Activated CD8-positive, alpha-beta memory T cell treated with anti-CD3 and anti-CD28 coated beads for 36 hours (primary cell): ENCODE measurements around the gene GATA6. TPM values are rescaled to one million over a fixed set of nuclear protein-coding genes. Genes with fewer than 3 reads are reported as not detected.
"Not testable (repeated sequence)": the region's sequence is repeated elsewhere in the genome, so short reads cannot be mapped to it uniquely, and the experiment has no call there.

Experiments used
- CTCF ChIA-PET: fragments of 350-600 bp; sonication (Branson Sonifier 250); formaldehyde crosslinking; loops from one replicate; lab custom pipeline; 2021; ENCODE audit warnings: antibody characterized with exemption; lab: Charles Lee
- POLR2A ChIA-PET: fragments of 350-600 bp; sonication (Branson Sonifier 250); formaldehyde crosslinking; loops from one replicate; lab custom pipeline; 2021; ENCODE audit warnings: antibody characterized with exemption; lab: Charles Lee
- total RNA-seq, 2 experiments: library from RNA; stranded (reverse); gene quantifications; one replicate each; pipeline ENCODE4 v1.2.3, GENCODE V29; 2021

Gene GATA6
- total RNA-seq, 2 experiments from 2014 or later, result not detected

DNA sequence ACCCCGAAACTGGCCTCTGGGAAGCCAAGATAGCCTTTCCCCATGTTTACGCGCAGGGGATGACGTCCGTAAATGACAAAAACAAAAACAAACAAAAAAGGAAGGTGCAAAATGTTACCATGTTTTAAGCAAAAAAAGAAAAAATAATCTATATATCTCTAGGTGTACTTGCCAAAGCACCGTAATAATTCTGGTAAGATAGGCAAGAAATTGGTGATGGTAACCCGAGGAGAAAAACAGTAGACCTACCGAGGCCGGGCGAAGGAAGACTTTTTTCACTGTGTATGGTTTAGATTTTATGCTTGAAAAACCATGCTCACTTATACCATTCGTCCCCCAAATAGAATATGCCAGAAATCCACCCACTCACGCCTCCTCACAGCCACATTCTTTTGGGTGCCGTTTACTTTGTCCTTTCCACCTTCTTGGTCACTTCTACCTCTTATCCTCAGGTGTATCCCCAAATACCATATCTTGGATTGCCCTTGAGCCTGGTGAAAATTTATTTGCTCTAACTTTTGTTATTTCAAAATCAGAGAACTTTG, 8.0 kb downstream of the GATA6 start:
- POLR2A ChIA-PET, result no interaction called here
- CTCF ChIA-PET, result no interaction called here

DNA sequence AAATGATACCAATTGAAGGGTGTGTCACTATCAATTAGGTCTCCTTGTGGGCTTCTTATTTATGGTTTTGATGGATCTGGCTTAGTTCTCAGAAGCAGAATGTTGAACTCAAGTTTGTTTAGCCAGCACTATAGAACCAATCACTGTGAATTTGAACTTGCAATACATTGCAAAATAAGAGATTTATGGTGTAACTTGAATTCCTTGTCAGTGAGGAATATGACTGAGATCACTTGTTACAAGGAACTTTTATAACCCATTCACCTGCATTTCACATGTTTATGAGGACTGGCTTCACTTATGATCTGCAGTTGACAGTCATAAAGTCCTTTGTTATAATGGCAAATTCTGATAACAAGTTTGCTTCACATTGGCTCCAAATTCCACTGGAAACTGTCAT, 9.8 kb downstream of the GATA6 start:
- ChIA-PET POLR2A (no interaction called here), CTCF (no interaction called here)

DNA sequence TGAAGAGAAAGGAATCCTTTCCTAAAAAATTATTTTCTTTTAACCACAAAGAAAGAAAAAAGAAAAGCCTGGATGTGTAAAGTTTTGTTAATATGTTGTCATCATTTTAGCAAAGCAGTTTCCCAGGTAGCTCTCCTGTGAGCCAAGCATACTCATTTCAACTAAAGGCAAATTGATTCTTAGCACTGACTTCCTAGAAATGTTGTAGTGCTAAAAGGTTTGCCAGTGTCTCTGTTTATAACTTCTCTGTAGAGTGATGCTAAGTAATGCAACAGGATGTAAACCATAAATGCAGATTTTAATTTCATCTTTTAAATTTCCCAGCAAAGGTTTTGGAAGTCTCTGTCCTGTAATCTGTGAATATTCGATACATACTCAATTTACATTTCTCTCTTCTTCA, 10.2 kb downstream of the GATA6 start:
- ChIA-PET CTCF (no interaction called here), POLR2A (no interaction called here)

DNA sequence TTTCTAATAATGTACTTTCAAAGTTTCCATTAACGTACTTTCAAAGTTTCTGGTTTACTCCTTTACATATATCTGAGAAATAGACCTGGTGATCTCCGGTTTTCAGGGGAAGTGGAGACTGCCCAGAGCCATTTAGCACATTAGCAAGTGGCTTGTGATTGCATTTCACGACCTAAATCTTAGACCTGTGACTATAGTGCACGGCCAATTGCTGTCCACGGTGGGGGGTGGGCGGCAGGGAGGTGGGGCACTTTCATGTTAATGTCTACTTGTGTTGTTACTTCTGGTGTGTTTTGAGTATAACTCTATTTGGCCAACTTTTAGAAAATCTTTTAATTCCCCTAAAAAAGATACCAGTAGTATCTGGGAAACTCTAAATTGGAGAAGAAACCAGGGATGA, 11.3 kb downstream of the GATA6 start:
- CTCF ChIA-PET, result no interaction called here

DNA sequence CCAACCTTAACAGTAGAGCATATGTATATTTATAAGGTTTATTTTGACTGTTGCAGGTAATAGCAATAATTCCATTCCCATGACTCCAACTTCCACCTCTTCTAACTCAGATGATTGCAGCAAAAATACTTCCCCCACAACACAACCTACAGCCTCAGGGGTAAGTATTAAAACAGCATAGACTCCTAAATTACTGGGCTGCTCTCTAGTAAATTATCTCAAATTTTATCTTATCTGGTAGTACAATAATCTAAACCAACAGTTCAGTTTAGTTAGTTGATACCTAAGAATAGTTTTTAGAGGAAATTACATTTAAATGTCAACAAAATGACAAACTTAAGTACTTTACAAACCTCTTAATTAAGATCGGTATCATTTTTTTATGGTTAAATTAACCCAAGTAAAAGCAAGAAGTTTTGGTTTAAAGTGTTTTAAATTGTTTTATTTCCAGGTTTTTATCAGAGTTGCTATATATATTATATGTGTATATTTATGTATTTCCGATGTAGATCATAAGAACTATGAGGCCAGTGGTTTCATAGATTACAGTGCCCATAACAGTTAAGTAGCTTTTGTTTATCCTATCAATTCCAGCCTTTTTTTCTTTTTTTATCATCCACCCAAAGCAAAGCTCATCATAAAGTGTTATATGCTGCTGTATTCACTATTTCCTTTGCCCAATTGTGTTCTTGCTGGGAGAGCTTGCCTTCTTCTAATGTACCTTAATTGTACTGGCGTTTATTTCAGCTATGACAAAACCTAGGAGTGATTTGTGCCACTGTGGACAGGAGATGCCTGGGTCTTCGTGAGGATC, 13.7 kb downstream of the GATA6 start:
- ChIA-PET CTCF (no interaction called here), POLR2A (no interaction called here)

More for the DNA sequence above, 11.3 kb downstream of the GATA6 start:
- POLR2A ChIA-PET, result no interaction called here

DNA sequence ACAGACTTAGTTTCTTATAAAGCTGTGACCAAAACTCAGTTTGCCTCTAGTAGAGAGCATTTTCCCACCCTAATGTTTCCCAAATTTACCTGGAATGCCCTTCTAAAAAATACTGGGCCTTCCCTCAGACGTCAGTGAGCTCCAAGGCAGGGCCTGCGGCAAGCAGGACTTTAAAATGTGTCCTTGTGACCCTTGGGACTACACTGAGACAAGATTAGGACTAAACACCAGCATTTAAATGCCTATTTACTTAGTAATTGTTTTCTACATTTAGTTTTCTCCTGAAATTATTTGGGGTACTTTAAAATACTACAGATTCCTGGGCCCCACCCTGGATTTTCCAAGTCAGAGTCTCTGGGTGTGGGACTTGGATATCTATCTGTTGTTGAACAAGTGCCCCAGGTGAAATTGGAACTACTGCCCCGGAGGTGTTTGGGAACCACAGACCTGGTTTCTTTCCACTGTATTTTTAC, 14.3 kb downstream of the GATA6 start:
- ChIA-PET POLR2A (no interaction called here), CTCF (no interaction called here)

DNA sequence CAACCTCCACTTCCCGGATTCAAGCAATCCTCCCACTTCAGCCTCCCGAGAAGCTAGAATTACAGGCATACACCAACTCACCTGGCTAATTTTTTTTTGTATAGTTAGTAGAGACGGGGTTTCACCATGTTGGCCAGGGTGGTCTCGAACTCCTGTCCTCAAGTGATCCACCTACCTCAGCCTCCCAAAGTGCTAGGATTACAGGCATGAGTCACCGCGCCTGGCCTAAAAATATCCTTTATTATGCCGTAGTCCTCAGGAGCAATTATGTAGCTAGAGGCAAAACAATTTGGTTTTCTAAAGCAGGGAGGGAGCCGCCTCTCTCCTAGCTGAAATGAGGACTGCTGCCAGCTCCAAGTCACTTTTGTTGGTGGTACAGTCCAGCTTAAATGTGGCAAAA, 15.2 kb downstream of the GATA6 start:
- CTCF ChIA-PET, POLR2A ChIA-PET: not testable (repeated sequence)

DNA sequence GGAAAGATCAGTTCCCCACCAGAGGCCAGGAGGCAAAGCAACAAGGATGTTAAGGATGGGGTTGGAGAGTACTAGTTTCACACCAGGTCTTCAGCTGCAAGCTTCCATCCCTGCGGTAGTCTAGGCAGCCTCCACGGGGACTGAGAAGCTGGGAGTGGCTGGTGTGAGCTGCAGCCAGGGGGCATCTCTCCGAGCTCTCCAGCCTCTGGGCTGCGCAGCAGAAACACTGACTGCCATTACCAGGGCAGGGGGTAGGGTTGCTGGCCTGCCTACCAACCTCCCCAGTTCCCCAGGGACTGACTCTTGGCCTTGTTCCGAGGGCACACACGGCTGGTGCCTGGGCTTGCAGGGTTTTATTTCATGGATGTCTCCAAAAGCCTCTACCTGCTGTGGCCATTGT, 15.9 kb downstream of the GATA6 start:
- POLR2A ChIA-PET, result no interaction called here

DNA sequence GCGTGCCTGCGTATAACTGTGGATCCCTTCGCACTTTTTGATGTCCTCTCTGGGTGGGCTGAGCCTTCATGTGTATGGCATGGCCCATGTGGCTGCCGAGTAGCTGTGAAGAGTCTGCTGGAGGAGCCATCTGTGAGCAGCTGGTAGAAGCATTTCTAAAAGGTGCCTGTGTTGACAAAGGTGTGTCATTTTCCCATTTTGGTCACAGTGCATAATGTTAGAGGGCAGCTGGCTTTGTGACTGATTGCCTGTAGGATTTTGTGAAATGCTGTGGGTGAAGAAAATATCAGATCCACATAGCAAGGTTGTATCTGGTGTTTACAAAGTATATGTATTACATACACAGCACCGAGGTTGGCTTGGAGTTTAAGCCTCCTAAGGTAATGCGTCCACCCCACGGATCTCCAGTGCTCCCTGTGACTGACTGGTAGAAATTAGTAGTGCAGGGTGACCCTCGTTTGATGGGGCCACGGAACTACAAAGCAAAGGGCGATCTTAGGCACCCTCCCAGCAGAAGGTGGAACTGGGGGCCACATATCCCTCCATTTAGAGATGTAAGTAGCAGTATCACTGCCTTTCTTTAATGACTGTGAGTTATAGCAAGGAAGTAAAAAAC, 16.5 kb downstream of the GATA6 start:
- ChIA-PET POLR2A (no interaction called here), CTCF (no interaction called here)

More for the DNA sequence above, 15.9 kb downstream of the GATA6 start:
- CTCF ChIA-PET, result no interaction called here

DNA sequence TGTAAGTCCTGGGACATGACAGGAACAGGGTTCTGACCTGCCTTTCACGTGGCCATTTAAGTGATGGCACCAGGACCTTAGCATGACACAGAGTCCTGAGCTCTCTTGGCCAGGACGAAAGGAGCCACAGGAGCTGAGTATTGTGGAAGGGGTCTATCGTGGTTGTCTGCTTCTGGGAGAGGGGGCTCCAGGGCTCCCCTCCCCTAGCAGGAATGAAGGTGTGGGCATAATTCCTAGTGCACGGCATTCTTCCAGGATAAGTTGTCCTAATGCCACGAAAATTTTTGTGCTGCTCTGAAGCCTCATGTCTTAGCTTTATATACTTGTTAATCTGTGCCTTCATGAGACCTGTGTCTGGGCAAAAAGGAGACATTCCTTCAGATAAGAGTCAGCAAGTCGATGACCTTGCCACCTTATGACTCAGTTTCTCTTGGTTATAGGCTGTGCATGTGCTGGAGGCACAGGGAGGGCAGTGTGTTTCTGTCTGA, 17.1 kb downstream of the GATA6 start:
- POLR2A ChIA-PET, result no interaction called here
- CTCF ChIA-PET, result no interaction called here

DNA sequence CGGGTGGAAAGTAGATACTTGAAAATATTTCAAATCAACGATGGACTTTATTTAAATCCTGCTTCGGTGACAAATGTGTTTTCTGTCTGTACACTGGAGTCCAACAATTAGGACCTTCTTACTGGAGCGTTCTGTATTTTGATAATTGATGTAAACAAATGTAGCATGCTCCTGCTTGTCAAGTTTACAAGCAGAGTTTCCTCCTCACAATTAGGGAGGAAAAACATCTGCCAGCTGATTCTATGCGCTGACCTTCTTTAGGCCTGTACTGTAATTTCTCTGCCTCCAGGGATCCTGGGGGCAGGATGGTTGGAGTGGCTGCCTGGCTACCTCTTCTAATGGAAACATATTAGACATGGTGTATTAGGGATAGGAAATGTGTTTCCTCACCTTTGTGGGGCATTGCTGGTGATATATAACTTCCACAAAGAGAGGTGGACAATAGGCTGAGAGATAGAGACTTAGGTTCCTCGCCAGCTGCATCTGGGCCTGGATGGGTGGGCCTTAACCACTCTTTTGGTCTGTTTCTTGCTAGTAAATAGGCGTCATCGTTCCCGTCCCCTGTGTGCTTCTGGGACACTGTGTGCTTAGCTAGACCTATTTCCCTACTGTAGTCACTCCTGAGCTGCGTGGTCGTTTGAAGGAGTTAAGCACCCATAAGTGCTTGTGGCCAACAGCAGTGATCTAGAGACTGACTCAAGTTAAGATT, 19.3 kb downstream of the GATA6 start:
- POLR2A ChIA-PET, result no interaction called here
- CTCF ChIA-PET, result no interaction called here

DNA sequence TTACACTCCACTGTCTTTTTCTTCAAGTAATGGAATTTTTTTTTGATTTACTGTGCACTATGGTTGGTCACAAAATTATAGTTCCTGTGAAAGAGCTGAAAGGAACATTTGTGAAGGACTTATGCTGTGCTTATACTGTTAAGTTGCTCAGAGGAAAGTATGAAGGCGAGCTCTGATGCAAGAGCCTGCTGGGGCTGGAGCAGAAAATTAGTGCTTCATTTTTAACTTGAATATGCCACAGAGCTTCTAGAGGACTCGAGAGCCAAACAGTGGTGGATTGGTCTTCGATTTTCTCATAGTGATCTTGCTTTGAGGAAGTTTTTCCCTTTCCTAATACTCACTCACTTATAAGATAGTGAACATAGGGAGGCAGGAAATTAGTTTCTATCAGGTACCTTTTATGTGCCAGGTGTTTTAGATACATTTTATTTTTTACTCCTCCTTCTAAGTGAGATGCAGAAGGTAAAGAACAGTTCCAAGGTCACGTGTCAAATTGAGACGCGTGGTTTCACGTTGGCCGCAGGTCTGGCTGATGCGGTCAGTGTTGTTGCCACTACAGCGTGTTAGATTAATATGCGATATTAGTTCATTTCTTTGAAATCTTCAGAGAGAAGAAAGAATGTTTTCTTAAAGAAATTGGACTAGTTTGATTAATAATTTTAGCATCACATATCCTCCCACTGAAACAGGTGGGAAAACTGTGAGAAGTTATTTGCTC, 20.2 kb downstream of the GATA6 start:
- CTCF ChIA-PET, result no interaction called here
- POLR2A ChIA-PET, result no interaction called here

DNA sequence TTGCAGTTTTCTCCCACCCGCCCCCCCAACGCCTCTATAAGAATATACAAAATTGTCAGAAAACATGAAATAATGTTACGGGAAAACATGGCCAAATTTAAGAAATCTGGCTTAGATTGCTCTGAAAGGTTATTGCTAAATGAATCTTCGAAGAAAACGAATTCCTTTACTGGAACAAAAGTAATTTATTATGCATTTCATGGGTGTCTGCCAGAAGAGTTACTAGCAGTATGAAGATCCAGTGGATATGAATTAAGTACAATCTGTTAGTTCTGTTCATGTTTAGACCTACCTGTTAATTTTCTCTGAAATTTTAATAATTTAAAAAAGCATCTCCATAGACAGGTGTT, 21.9 kb downstream of the GATA6 start:
- POLR2A ChIA-PET, result no interaction called here
- CTCF ChIA-PET, result no interaction called here

DNA sequence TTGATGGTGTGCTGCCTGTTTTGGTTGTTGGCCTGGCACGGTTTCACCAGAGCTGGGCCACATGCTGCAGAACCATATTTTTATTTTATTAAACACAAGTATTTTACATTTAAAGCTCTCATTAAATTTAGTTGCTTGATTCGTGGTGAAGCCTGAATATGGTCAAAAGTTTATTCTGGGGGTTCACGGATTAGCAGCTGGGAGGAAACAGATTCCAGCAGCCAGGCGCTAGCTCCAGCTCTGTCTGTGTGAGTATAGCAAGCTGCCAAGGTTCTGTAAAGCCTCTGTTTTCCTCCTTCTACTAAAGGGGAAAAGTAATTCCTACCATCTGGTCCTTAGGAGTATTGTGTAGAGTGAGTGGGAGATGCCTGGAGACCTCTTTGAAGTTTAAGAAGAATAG, 22.5 kb downstream of the GATA6 start:
- CTCF ChIA-PET, result no interaction called here
- POLR2A ChIA-PET, result no interaction called here

DNA sequence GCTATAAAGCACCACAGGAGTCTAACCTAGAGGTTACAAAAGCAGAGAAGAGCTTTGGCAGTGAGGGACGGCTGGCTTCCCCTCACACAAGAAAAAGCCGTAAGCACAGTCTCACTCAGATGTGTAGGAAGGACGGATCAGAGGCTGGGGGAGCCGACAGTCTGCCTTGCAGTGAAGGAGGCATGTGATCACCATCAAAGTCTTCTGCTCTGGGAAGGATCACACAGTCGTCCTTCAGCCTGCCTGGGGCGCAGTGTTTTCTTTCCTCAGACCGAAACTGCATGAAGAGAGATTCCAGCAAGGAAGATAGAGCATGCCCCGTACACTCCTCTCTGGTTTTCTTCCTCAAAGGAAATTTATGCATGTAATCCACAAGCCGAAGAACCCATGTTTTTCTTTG, 24.1 kb downstream of the GATA6 start:
- POLR2A ChIA-PET, result no interaction called here
- CTCF ChIA-PET, result no interaction called here

DNA sequence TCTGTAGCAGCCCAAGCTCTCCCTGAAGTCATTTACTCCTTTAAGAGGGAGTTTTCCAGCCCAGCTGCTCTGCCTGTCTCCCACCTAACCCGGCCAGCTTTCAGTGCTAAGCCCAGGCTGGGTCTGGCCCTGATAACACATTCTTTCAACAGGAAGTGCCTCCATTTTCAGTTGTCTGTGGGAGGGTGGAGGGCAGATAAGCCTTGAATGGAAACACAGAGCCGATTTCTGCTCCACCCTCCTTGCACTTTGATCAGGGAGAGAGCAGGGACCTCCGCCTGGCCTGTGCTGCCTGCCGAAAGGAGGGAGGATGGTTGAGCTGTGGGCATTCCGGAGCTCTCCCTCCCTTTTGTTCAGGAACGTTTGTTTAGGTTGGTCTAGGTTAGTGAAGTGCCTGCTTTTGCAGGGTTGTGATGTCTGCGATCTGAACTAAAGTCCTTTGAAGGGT, 24.8 kb downstream of the GATA6 start:
- ChIA-PET POLR2A (no interaction called here), CTCF (no interaction called here)

DNA sequence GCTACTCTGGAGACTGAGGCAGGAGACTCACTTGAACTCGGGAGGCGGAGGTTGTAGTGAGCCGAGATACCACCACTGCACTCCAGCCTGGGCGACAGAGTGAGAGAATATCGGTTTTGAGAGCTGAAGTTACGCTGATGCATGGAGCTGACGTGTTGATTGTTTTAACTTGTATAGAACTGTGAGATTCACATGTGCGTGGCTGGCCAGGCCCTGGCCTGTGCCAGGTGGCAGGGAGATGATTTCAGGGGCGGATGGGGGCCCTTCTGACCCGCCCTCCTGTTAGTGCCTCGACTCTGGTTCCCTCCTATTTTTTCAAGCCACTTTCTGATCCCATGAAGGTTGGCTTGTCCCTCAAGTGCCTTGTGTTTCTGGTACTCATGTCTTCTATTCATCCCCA, 25.7 kb downstream of the GATA6 start:
- CTCF ChIA-PET, result no interaction called here
- POLR2A ChIA-PET, result interaction anchor here (0.7 kb wide), 1 partner anchor 255 kb away, joined by 4 read pairs; no protein-coding TSS in a partner anchor

DNA sequence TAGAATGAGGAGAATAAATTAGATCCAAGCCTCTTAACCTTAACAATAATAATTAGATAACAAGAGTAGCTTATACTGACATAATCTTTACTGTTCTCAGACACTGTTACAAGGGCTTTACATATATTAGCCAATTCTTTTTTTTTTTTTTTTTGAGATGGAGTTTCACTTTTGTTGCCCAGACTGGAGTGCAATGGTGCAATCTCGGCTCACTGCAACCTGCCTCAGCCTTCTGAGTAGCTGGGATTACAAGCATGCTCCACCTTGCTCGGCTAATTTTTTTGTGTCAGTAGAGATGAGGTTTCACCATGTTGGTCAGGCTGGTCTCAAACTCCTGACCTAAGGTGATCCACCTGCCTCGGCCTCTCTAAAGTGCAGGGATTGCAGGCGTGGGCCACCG, 27.6 kb downstream of the GATA6 start:
- CTCF ChIA-PET, POLR2A ChIA-PET: not testable (repeated sequence)

DNA sequence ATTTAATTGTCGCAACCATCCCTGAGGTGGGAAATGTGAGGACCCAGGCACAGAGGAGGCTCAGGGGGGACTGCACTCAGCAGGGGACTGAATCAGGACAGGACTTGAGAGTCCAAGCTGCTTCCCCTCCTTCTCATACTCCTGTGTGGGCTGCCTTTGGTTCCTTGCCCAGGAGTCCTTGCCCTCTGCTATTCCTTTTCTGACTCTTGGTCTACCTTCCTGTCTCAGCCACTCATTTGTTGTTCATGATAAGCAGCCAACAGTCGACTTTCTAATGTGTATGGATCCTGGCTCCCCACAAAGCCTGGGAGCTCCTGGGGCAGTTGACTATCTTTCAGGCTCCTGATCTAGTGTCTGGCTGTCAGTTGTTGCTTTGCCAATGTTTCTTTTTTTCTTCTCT, 28.3 kb downstream of the GATA6 start:
- ChIA-PET CTCF (no interaction called here), POLR2A (no interaction called here)

DNA sequence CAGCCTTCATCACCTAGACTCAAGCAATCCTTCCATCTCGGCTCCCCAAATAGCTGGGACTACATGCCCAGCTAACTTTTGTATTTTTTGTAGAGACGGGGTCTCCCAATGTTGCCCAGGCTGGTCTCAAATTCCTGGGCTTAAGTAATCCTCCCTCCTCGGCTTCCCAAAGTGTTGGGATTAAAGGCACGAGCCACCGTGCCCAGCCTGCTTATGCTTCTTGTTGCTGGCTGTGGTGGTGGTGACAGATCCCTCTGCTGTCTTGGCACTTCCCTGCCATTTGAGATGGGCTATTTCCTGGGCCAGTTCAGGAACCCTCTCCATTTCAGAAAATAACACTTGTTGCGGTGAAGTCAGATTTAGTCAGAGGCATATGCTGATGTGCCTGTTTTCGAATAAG, 28.8 kb downstream of the GATA6 start:
- POLR2A ChIA-PET, result no interaction called here
- CTCF ChIA-PET, result no interaction called here
